Activated CD4-positive, alpha-beta T cell treated with anti-CD3 and anti-CD28 coated beads for 4 hours (primary cell): ENCODE measurements around the gene RGMB.
A peak's percentile ranks its signal among the peaks of the same experiment; 100 is the strongest.

Experiments used
- DNase-seq, 2 donors: peaks; one replicate each; pipeline ENCODE4 v3.0.0-alpha.2; 2020

Gene RGMB

GRCh38 chr5:98768960-98769209, 4.6 kb upstream of the RGMB start:
- DNase-seq, result peak in 1 of 2 donors; percentile 14

GRCh38 chr5:98769210-98769958, 4.1 kb upstream of the RGMB start:
- DNase-seq, result peak; percentile 41 to 50

GRCh38 chr5:98769959-98770208, 3.6 kb upstream of the RGMB start:
- DNase-seq, result no peak

- DNase-seq, result peak; percentile 32 to 35
These were observed 3.1 kb upstream of the RGMB start for GRCh38 chr5:98770209-98770910.

GRCh38 chr5:98770911-98771322, 2.5 kb upstream of the RGMB start:
- DNase-seq, result no peak

GRCh38 chr5:98771382-98772109, 1.9 kb upstream of the RGMB start:
- peak; percentile 47 to 68 for DNase-seq

GRCh38 chr5:98772415-98773213, 849 bp upstream of the RGMB start:
- DNase-seq, result peak; percentile 64

- no peak for DNase-seq
These were observed 324 bp upstream of the RGMB start for GRCh38 chr5:98773214-98773463.

- DNase-seq, result peak; percentile 51 to 56
These were observed 950 bp downstream of the RGMB start for GRCh38 chr5:98774192-98775033.

- no peak for DNase-seq
These were observed 2.0 kb downstream of the RGMB start for GRCh38 chr5:98775246-98776065.

- DNase-seq, result no peak
These were observed 2.7 kb downstream of the RGMB start for GRCh38 chr5:98776066-98776705.

GRCh38 chr5:98777295-98777694, 3.8 kb downstream of the RGMB start:
- no peak for DNase-seq

GRCh38 chr5:98779264-98779877, 5.9 kb downstream of the RGMB start:
- DNase-seq, result no peak

- no peak for DNase-seq
These were observed 6.9 kb downstream of the RGMB start for GRCh38 chr5:98780390-98780789.

GRCh38 chr5:98781520-98781919, 8.1 kb downstream of the RGMB start:
- no peak for DNase-seq

GRCh38 chr5:98781964-98782363, 8.5 kb downstream of the RGMB start:
- no peak for DNase-seq

GRCh38 chr5:98783051-98783649, 9.7 kb downstream of the RGMB start:
- DNase-seq, result no peak

GRCh38 chr5:98784411-98784810, 10.9 kb downstream of the RGMB start:
- no peak for DNase-seq

- DNase-seq, result no peak
These were observed 11.8 kb downstream of the RGMB start for GRCh38 chr5:98785244-98785643.

GRCh38 chr5:98786191-98786853, 12.9 kb downstream of the RGMB start:
- no peak for DNase-seq
